GM21423 (cell line): ENCODE measurements around the gene FAM185A.
"Not testable (repeated sequence)": the region's sequence is repeated elsewhere in the genome, so short reads cannot be mapped to it uniquely, and the experiment has no call there.

Source experiments
- ATAC-seq: cut with Tn5 transposase; IDR thresholded peaks from one replicate; pipeline ENCODE4 v1.9.1; 2021; ENCODE audit warnings: mild to moderate bottlenecking, moderate library complexity; ENCODE audit not compliant: unreplicated experiment

FAM185A gene

DNA sequence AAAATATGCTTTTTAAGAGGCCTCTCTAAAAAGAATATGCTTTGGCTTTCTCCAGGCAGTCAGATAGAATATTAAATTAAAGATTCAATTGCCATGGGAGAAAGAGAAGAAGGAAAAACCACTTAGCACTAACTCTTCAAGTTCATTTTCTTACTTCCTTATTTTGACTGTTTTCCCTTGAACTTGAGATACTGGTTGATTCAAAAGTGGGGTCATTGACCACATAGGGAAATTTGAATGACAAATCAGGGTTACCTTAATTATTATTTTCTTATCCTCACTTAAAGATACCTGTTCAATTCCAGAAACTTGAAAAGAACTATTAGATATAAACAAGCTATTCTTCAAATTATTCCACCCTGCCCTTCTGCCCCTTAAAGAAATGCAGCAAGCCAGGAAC lies 27.4 kb downstream of the FAM185A start:
- not testable (repeated sequence) for ATAC-seq

DNA sequence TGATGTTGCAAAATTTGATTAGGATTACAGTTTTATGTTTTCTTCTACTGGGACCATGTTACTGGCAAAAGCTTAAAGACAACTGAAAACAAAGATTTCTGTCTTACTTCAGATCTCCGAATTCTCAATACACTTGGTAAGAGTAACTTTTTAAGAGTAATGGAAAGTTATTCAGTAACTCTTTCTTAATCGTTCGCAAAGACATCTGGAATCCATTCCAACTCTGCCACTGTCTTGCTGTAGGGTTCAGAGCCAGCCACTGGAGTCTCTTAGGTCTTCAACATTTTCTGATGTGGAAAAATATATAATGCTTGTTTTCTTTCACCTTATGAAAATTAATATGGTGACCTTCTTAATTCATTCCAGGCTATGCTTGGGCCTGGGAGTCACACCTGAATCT lies 29.9 kb downstream of the FAM185A start:
- not testable (repeated sequence) for ATAC-seq

DNA sequence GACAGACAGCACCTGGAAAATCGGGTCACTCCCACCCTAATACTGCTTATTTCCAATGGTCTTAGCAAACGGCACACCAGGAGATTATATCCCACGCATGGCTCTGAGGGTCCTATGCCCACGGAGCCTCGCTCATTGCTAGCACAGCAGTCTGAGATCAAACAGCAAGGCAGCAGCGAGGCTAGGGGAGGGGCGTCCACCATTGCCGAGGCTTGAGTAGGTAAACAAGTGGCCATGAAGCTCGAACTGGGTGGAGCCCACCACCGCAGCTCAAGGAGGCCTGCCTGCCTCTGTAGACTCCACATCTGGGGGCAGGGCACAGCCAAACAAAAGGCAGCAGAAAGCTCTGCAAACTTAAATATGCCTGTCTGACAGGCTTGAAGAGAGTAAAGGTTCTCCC lies 32.1 kb downstream of the FAM185A start:
- not testable (repeated sequence) for ATAC-seq

- not testable (repeated sequence) for ATAC-seq
Measured at GRCh38 chr7:102788770-102789169, 40.0 kb downstream of the FAM185A start.

GRCh38 chr7:102790364-102791100 lies 41.7 kb downstream of the FAM185A start:
- ATAC-seq: not testable (repeated sequence)

DNA sequence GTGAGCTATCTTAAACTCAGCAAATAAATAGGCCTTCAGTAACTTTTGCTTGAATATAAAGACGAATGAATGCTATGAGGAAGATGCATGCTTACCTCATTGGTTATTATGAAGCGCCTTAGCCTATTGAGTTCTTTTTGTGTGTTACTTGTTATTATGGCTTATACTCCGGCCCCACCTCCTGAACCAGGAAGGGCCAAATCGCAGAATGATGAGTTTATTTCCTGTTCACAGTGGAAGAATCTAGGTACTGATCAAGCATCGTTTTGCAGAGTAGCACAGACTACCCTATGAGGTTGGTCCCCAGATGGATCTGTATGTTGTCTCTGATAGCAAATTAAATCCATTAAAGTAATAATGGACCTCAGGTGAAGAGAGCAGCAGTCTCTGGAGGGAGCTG lies 42.6 kb downstream of the FAM185A start:
- ATAC-seq: not testable (repeated sequence)

DNA sequence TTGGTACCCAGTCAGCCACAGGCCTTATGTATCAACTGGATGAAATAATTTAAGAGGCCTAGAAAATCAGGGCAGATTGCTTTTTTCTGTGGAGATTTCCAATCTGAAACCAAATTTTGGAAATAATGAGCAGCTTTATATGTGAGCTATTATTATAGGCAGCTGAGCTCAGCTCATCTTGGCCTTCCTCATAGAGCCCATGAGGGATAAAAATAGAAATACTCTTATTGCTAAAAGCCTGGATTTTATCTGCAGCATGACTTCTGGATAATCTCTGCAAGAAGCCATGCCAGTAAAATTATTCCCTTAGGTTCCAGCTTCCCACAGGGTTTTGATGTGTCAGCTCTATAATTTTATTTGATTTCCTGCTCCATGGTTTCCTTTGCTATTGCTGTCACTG lies 43.0 kb downstream of the FAM185A start:
- ATAC-seq: not testable (repeated sequence)

- ATAC-seq: not testable (repeated sequence)
Measured at GRCh38 chr7:102794567-102794966, 45.8 kb downstream of the FAM185A start.

DNA sequence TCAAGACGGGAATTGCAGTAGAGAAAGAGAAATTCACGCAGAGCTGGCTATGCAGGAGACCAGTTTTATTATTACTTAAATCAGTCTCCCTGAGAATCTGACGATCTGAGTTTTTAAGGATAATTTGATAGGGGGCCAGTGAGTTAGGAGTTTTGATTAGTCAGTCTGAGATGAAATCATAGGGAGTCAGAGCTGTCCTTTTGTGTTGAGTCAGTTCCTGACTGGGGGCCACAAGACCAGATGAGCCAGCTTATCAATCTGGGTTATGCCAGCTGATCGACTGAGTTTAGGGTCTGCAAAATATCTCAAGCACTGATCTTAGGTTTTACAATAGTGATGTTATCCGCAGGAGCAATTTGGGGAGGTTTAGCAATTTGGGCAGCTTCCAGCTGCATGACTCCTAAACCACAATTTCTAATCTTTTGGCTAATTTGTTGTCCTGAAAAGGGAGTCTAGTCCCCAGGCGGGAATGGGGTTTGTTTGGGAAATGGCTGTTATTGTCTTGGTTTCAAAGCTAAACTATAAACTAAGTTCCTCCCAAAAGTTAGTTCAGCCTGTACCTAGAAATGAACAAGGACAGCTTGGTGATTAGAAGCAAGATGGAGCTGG lies 47.3 kb downstream of the FAM185A start:
- ATAC-seq: not testable (repeated sequence)

DNA sequence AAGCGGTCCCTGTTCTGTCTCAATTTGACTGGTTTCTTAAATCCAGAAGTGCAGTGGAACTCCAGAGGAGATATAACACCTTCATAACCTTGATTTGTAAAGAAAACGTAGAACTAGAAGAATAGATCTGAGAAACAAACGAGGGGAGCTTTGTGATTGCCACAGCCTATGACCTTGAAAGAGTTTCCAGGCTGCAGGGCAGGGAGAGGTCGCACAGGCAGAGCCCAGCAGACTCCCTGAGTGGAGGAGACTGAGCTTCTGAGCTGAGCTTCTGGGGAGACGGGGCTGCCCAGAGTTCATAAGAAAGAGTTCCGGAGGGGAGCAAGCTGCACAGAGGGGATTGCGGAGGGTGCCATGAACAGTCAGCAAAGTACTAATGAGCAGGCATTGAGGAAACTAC lies 57.8 kb downstream of the FAM185A start:
- ATAC-seq: no peak

DNA sequence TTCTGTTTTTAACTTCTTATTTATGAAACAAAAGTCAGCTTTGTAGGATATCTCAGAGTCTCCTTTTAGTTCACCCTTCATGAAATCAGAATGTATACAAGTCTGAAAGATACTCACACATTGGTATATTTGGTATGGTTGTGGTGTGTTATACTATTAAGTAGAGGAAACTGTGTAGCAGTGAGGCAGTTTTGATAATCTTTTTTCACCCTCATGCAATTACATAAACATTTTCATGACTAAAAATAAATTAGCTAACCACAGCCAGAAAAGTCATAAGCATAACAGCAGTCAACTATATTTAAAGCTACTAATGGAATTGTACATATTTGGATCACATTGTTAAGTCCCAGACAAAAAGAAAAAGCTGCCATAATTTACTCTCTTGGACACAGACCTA lies 62.1 kb downstream of the FAM185A start:
- no peak for ATAC-seq

GRCh38 chr7:102811942-102812678 lies 63.3 kb downstream of the FAM185A start:
- no peak for ATAC-seq

- ATAC-seq: no peak
Measured at GRCh38 chr7:102813191-102814024, 64.6 kb downstream of the FAM185A start.

DNA sequence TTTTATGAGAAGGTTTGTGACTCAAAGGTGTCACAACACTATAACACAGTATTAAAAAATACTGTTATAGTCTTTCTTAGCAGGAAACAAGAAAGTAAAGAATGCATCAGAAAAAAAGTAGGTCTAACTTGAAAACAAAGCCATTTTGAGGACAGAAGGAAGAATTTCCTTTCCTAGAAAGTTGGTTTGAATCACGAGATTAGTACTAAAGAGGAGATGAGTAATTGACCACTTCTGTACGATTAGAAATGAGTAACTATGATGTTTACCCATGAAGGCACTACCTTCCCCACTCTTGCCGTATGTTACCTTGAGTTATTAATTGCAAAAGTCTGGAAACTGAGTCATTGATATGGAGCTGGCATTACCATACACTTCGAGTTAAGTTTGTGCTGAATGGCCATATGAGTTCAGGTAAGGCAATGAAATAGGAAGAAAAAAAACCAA lies 65.2 kb downstream of the FAM185A start:
- no peak for ATAC-seq

GRCh38 chr7:102817616-102818573 lies 69.1 kb downstream of the FAM185A start:
- ATAC-seq: no peak

- ATAC-seq: no peak
Measured at GRCh38 chr7:102819151-102819550, 70.4 kb downstream of the FAM185A start.

DNA sequence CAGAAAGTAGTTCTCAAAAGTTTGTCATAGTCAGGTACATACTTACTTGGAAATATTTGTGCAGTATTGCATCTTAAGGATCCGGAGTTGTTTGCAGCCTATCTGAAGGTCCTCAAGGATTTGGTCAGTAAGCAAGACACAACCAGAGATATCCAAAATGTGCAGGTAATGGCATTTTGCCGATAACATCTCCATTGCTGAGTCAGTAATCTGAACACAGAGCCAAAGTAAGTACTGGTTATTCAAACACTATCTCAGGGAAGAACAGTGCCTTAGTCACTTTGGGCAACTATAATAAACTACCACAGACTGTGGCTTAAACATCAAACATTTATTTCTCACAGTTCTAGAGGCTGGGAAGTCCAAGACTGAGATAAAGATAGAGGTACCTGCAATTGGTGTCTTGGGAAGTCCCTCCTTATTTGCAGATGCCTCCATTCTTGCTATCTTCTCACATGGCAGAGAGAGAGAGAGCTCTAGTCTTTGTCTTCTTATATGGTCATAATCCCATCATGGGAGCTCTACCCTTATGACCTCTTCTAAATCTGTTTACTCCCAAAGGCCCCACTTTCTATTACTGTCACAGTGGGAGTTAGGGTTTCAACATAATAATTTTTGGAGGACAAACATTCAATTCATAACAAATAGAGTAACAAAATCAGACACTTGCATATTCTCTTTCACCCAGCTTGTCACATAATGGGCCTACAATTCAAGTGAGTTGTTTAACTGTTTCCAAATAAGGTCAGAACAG lies 73.4 kb downstream of the FAM185A start:
- no peak for ATAC-seq

DNA sequence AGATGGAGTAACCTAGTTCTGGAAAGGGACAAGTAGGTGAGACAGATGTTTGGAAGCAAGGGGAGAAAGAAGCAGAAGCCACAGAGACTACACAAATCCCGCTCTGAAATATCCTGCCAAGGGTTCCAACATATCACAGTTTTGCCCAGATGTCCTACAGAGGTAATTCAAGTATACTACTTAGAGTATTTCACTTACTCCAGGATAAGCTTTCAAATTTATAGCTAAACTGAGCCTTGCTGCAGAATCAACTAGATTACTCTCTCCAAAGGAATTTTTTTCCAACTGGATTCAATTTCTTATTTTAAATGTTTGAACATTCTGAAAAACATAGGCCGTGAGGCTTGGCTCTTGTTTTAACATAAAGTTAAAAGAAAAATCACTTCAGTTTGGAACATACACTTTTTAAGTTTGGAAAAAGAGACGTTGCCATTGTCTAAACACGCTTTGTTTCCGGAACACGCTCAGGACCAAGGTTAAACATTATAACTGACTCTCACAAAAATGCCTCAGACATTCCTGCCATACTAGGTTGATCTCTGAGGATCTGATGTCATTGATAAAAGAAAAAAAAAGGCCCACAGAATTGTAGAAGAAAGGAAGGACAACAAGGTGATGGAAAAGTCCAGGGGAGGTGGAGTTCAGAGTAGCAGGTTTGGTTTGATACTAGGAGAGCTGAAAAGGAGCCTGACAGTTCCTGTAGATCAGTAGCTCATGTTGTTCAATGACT lies 74.8 kb downstream of the FAM185A start:
- ATAC-seq: no peak
